H1 (cell line): ENCODE data around the gene CCDC117. TPM values are rescaled to one million over a fixed set of nuclear protein-coding genes. Genes with fewer than 3 reads are reported as not detected.

Source experiments
- CTCF ChIA-PET: fragments of 300-600 bp; sonication (Branson Sonifier 250); formaldehyde crosslinking; loops from one replicate; lab custom pipeline; 2021; ENCODE audit not compliant: partially characterized antibody; lab: Charles Lee
- POLR2A ChIA-PET: fragments of 300-600 bp; sonication (Branson Sonifier 250); formaldehyde crosslinking; loops from one replicate; lab custom pipeline; 2021; ENCODE audit warnings: inconsistent platforms; ENCODE audit not compliant: partially characterized antibody; lab: Charles Lee
- DNase-seq, 2 experiments: peaks; one replicate each; pipeline versions ENCODE4 v3.0.0 to v3.0.0-alpha.2; 2010 to 2022; ENCODE audit warnings: low spot score in 2 of 2, low read depth in 1 of 2, mixed read lengths in 1 of 2
- FAIRE-seq: peaks from 2 replicates; lab custom pipeline; 2011; peaks lifted over from hg19 to GRCh38; lab: Jason Lieb, UNC
- H2AFZ ChIP-seq: 2 replicates; pipeline ENCODE4 v1.8.1; 2012; ENCODE audit warnings: low read length, inconsistent platforms
- H2AK5ac ChIP-seq: 2 replicates; pipeline ENCODE4 v1.6.1; 2013; ENCODE audit warnings: low read depth, low read length
- H2BK120ac ChIP-seq: replicated peaks from 2 replicates; pipeline ENCODE3; 2013; ENCODE audit warnings: low read depth, low read length, inconsistent platforms
- H2BK12ac ChIP-seq: 2 replicates; pipeline ENCODE4 v1.6.1; 2013; ENCODE audit warnings: low read depth, low read length
- H2BK15ac ChIP-seq: 2 replicates; pipeline ENCODE4 v1.6.1; 2013; ENCODE audit warnings: low read length
- H2BK20ac ChIP-seq: 2 replicates; pipeline ENCODE4 v1.6.1; 2013; ENCODE audit warnings: low read length
- H2BK5ac ChIP-seq: 2 replicates; pipeline ENCODE4 v1.6.1; 2013; ENCODE audit warnings: low read depth, low read length
- H3K14ac ChIP-seq: 2 replicates; pipeline ENCODE4 v1.6.1; 2013; ENCODE audit warnings: inconsistent platforms; ENCODE audit not compliant: insufficient read length
- H3K18ac ChIP-seq: 2 replicates; pipeline ENCODE4 v1.6.1; 2013; ENCODE audit warnings: low read length; ENCODE audit errors: extremely low read depth
- H3K23ac ChIP-seq: 2 replicates; pipeline ENCODE4 v1.6.1; 2013; ENCODE audit warnings: inconsistent platforms; ENCODE audit not compliant: insufficient read length
- H3K23me2 ChIP-seq: 2 replicates; pipeline ENCODE4 v1.6.1; 2013; ENCODE audit warnings: low read depth, low read length
- H3K27ac ChIP-seq: 2 replicates; pipeline ENCODE4 v1.6.1; 2011; ENCODE audit warnings: low read depth, low read length, inconsistent platforms
- H3K27me3 ChIP-seq, 4 experiments: replicated peaks in 1 of 4; 1 replicate in 1 of 4; 2 replicates in 3 of 4; pipeline versions ENCODE4 v1.6.1 to v1.8.1; 2011 to 2013; ENCODE audit warnings: low read length in 3 of 4, mild to moderate bottlenecking in 3 of 4, inconsistent platforms in 2 of 4, mixed read lengths in 2 of 4, moderate library complexity in 1 of 4; ENCODE audit not compliant: control insufficient read depth in 3 of 4, insufficient read depth in 3 of 4; ENCODE audit errors: extremely low read depth in 1 of 4
- H3K36me3 ChIP-seq, 4 experiments: 2 replicates each; pipeline versions ENCODE4 v1.6.1 to v1.8.1; 2011 to 2013; ENCODE audit warnings: mild to moderate bottlenecking in 4 of 4, low read length in 3 of 4, moderate library complexity in 2 of 4, control low read depth in 1 of 4, inconsistent platforms in 1 of 4; ENCODE audit not compliant: insufficient read depth in 4 of 4, control insufficient read depth in 2 of 4
- H3K4ac ChIP-seq: replicated peaks from 2 replicates; pipeline ENCODE3; 2013; ENCODE audit warnings: low read length, low read depth, mixed read lengths, inconsistent platforms; ENCODE audit not compliant: insufficient read length
- H3K4me1 ChIP-seq, 4 experiments: replicated peaks in 1 of 4; 1 replicate in 1 of 4; 2 replicates in 3 of 4; pipeline versions ENCODE4 v1.6.1 to v1.8.1; 2011 to 2013; ENCODE audit warnings: low read length in 3 of 4, inconsistent platforms in 2 of 4, mixed read lengths in 1 of 4; ENCODE audit not compliant: insufficient read depth in 4 of 4, control insufficient read depth in 3 of 4
- H3K4me2 ChIP-seq, 2 experiments: 2 replicates each; pipeline versions ENCODE4 v1.6.1 to v1.8.1; 2011 to 2013; ENCODE audit warnings: low read depth in 2 of 2, low read length in 2 of 2, control low read depth in 1 of 2, inconsistent platforms in 1 of 2, mild to moderate bottlenecking in 1 of 2; ENCODE audit not compliant: insufficient read depth in 1 of 2
- H3K4me3 ChIP-seq, 4 experiments: fragments of 200-600, 300-600 bp in 1 of 4; sonication (generic), shearing (Covaris generic), sonication (Bioruptor Twin) in 1 of 4; 2 replicates each; pipeline versions ENCODE4 v1.5.1 to v1.8.1; 2011 to 2016; ENCODE audit warnings: low read length in 4 of 4, low read depth in 3 of 4, control low read depth in 2 of 4, inconsistent platforms in 2 of 4, mild to moderate bottlenecking in 2 of 4, mixed read lengths in 1 of 4, moderate library complexity in 1 of 4; ENCODE audit not compliant: insufficient read depth in 2 of 4; ENCODE audit errors: extremely low read depth in 1 of 4
- H3K56ac ChIP-seq: replicated peaks from 2 replicates; pipeline ENCODE3; 2013; ENCODE audit warnings: low read depth, mild to moderate bottlenecking, mixed read lengths, low read length, inconsistent platforms; ENCODE audit not compliant: insufficient read length
- H3K79me1 ChIP-seq: 2 replicates; pipeline ENCODE4 v1.6.1; 2013; ENCODE audit warnings: low read depth, low read length, control low read depth
- H3K79me2 ChIP-seq, 2 experiments: 2 replicates each; pipeline versions ENCODE4 v1.6.1 to v1.8.1; 2012 to 2013; ENCODE audit warnings: low read length in 2 of 2, mild to moderate bottlenecking in 2 of 2, inconsistent platforms in 1 of 2; ENCODE audit not compliant: insufficient read depth in 2 of 2, control insufficient read depth in 1 of 2
- H3K9ac ChIP-seq, 4 experiments: replicated peaks in 1 of 4; 1 replicate in 1 of 4; 2 replicates in 3 of 4; pipeline versions ENCODE4 v1.6.1 to v1.8.1; 2011 to 2013; ENCODE audit warnings: low read depth in 3 of 4, low read length in 3 of 4, control low read depth in 2 of 4, mild to moderate bottlenecking in 2 of 4, moderate library complexity in 2 of 4, inconsistent platforms in 1 of 4; ENCODE audit errors: extremely low read depth in 1 of 4
- H3K9me3 ChIP-seq, 2 experiments: 2 replicates each; pipeline versions ENCODE4 v1.6.1 to v1.8.1; 2012 to 2013; ENCODE audit warnings: mild to moderate bottlenecking in 2 of 2, moderate library complexity in 2 of 2, control low read depth in 1 of 2, inconsistent platforms in 1 of 2, low read depth in 1 of 2, low read length in 1 of 2, mixed read lengths in 1 of 2; ENCODE audit not compliant: insufficient read depth in 2 of 2
- H4K20me1 ChIP-seq, 2 experiments: replicated peaks in 1 of 2; 2 replicates each; pipeline versions ENCODE3 to v1.8.1; 2011 to 2013; ENCODE audit warnings: inconsistent platforms in 2 of 2, low read length in 2 of 2, mild to moderate bottlenecking in 1 of 2; ENCODE audit not compliant: insufficient read depth in 2 of 2, control insufficient read depth in 1 of 2
- H4K5ac ChIP-seq: 2 replicates; pipeline ENCODE4 v1.6.1; 2013; ENCODE audit warnings: low read length, low read depth, mixed read lengths, inconsistent platforms; ENCODE audit not compliant: insufficient read length
- H4K8ac ChIP-seq: 2 replicates; pipeline ENCODE4 v1.8.0; 2013; ENCODE audit warnings: mild to moderate bottlenecking, moderate library complexity, low read length, inconsistent platforms; ENCODE audit not compliant: insufficient read depth; ENCODE audit errors: extremely low read depth
- H4K91ac ChIP-seq: replicated peaks from 2 replicates; pipeline ENCODE3; 2013; ENCODE audit warnings: low read length, mixed read lengths, inconsistent platforms; ENCODE audit not compliant: insufficient read length
- BRCA1 ChIP-seq: IDR thresholded peaks from 2 replicates; pipeline ENCODE4 v1.6.1; 2012; ENCODE audit warnings: low read depth, low read length, improper control_type of control experiment
- CBX5 ChIP-seq: fragments of 300-800, 300-1000 bp; sonication (generic); IDR thresholded peaks from 2 replicates; pipeline ENCODE4 v1.7.1; 2016; ENCODE audit warnings: antibody characterized with exemption, low read length, low read depth
- CHD2 ChIP-seq: IDR thresholded peaks from 2 replicates; pipeline ENCODE4 v1.6.1; 2012; ENCODE audit warnings: low read length, improper control_type of control experiment
- EP300 ChIP-seq, 2 experiments: IDR thresholded peaks; 1 replicate in 1 of 2; 2 replicates in 1 of 2; pipeline ENCODE4 v1.6.1; 2011 to 2012; ENCODE audit warnings: low read depth in 2 of 2, low read length in 2 of 2, mild to moderate bottlenecking in 2 of 2, borderline replicate concordance in 1 of 2, inconsistent platforms in 1 of 2, moderate library complexity in 1 of 2
- JUN ChIP-seq: IDR thresholded peaks from 2 replicates; pipeline ENCODE4 v1.6.1; 2011; ENCODE audit warnings: low read depth, mild to moderate bottlenecking, improper control_type of control experiment, low read length
- POLR2A ChIP-seq, 2 experiments: IDR thresholded peaks; 1 replicate in 1 of 2; 2 replicates in 1 of 2; pipeline ENCODE4 v1.6.1; 2011; ENCODE audit warnings: low read depth in 2 of 2, low read length in 2 of 2, mild to moderate bottlenecking in 2 of 2; ENCODE audit errors: control extremely low read depth in 1 of 2
- RAD21 ChIP-seq, 2 experiments: IDR thresholded peaks in 1 of 2; conservative IDR thresholded peaks in 1 of 2; 2 replicates each; pipeline ENCODE4 v1.6.1; 2011; ENCODE audit warnings: low read depth in 2 of 2, low read length in 2 of 2, improper control_type of control experiment in 1 of 2, inconsistent platforms in 1 of 2, mild to moderate bottlenecking in 1 of 2, moderate library complexity in 1 of 2
- RFX5 ChIP-seq: IDR thresholded peaks from 2 replicates; pipeline ENCODE4 v1.6.1; 2011; ENCODE audit warnings: low read depth, low read length, improper control_type of control experiment, borderline replicate concordance
- SIRT6 ChIP-seq: IDR thresholded peaks from one replicate; pipeline ENCODE4 v1.7.1; 2012; ENCODE audit warnings: low read length, inconsistent platforms
- TAF7 ChIP-seq: optimal IDR thresholded peaks from 2 replicates; pipeline ENCODE3; 2011; ENCODE audit warnings: low read depth, mild to moderate bottlenecking, inconsistent platforms, low read length, moderate library complexity, borderline replicate concordance
- TBP ChIP-seq: IDR thresholded peaks from 2 replicates; pipeline ENCODE4 v1.6.1; 2011; ENCODE audit warnings: low read depth, low read length, improper control_type of control experiment
- WGBS, 2 experiments: shearing (Covaris generic) in 1 of 2; methylation state at CpG; one replicate each; pipeline versions ENCODE4 v1.1.6 to v1.1.7; 2013 to 2015; ENCODE audit warnings: low lambda C conversion rate in 2 of 2, mixed read lengths in 2 of 2, inconsistent platforms in 1 of 2, low coverage in 1 of 2, missing lambda C conversion rate in 1 of 2; ENCODE audit not compliant: insufficient replicate concordance in 2 of 2, insufficient coverage in 1 of 2, insufficient read length in 1 of 2; ENCODE audit errors: extremely low coverage in 1 of 2, missing lambda C conversion rate in 1 of 2; 5-methylcytosine and 5-hydroxymethylcytosine counted together
- polyA plus RNA-seq, 7 experiments: library from polyadenylated mRNA; depleted of rRNA in 3 of 7; stranded (reverse) in 5 of 7; unstranded in 2 of 7; fragments of >200 nt in 5 of 7; fragments of 200-250 nt in 2 of 7; gene quantifications; 1 replicate in 5 of 7; 2 replicates in 1 of 7; 4 replicates in 1 of 7; pipeline versions ENCODE4 v1.2.1 to v1.2.3, GENCODE V29; 2011 to 2013; ENCODE audit warnings: missing spikeins in 2 of 7, mixed read lengths in 2 of 7
- total RNA-seq: library from RNA; stranded (reverse); fragmentation: NEBNext Ultra II Directional; extraction: Animal tissue kit (Norgen Biotek cat#: 25700); gene quantifications from 2 replicates; pipeline ENCODE4 v1.2.1, GENCODE V29; 2021
- TF ChIP-seq, protein P1 (sequence below): IDR thresholded peaks from 2 replicates; pipeline ENCODE4 v1.6.1; 2012; ENCODE audit warnings: inconsistent platforms

CCDC117 gene
- total and polyA plus RNA-seq, 2 of the 8 experiments (the other 6 are each of a cell fraction or from before 2014, with no cell fraction given), result 9.1 to 43.1 TPM

DNA sequence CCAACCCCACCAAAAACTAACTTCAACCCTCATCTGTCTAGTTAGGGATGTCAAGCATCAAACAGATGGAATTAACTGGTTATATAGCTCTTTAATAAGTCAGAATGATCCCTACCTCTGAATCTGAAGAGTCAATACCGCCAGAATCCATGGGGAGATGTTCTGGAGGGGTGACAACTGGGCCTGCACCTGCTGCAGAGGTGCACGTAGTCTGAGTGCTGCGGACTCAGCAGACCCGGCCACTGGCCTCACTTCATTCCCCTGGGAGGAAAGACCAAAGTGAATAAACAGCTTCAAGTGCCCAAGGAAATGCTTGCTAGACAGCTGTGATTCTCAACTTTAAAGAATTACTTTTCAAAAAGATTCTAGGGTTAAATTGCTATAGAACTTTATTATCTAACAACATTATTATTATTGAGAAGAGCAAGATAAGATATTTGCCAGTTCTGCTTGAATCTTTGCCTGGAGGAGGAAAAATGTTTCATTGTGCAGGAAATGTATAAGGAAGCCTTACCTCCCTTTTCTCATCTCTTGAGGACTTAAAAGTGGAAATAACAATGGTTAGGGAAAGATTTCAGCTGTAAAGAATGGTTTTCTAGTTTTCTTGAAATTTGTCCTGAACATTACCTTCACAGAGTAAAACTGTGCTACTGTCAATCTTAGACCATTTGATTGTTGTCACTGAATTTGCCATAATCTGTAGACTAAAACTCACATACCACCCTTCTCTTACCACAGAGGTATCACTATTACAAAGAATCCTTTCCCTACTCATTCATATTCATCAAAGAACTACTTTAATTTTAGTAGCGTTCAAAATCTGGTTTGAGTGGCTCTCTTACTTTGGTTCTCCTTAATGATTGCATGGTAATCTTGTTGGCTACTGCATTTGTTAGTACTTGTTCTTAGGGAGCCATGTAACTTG is 23.7 kb downstream of the CCDC117 start:
- Histone ChIP-seq H3K79me1 (no peaks in the 10 kb centered on the region; the same call in none of the 2 replicates), H3K18ac (no peak overlapping the region), H4K91ac (no peak overlapping the region), H3K23ac (no peak overlapping the region), H3K23me2 (peaks cover 4% of the 10 kb centered on the region), H3K79me2 (peaks cover 10 to 34% of the 10 kb centered on the region in 2 experiments), H3K4ac (no peak overlapping the region), H3K4me3 (no peak overlapping the region), H3K56ac (no peak overlapping the region), H2AK5ac (no peak overlapping the region), H3K27ac (no peak overlapping the region), H3K36me3 (peaks cover 24 to 54% (median 40%) of the 10 kb centered on the region in 4 experiments), H3K4me1 (no peaks in the 10 kb centered on the region), H2BK15ac (no peak overlapping the region), H2AFZ (no peak overlapping the region), H3K9ac (no peak overlapping the region), H3K9me3 (no peaks in the 10 kb centered on the region), H2BK5ac (no peak overlapping the region), H2BK12ac (no peak overlapping the region), H4K8ac (no peak overlapping the region; the same call in 1 of the 2 replicates), H2BK20ac (no peak overlapping the region), H3K14ac (no peak overlapping the region), H3K4me2 (no peak overlapping the region), H4K5ac (no peak overlapping the region), H3K27me3 (no peaks in the 10 kb centered on the region), H2BK120ac (no peak overlapping the region), H4K20me1 (peaks cover 3 to 10% of the 10 kb centered on the region in 2 experiments)
- ChIA-PET POLR2A (interaction anchor here (1.0 to 10.0 kb wide), 11 partner anchors 9 to 62 kb away, joined by 3 to 100 read pairs (median 4); no protein-coding TSS in a partner anchor), CTCF (interaction anchor here (0.7 to 2.8 kb wide), 6 partner anchors 10 to 244 kb away, joined by 3 to 9 read pairs (median 4); no protein-coding TSS in a partner anchor)
- WGBS, 2 experiments, result 94% methylated on average over 5 of the region's 5 CpGs; no CpG with 5 or more reads in 1 of the 2 experiments
- DNase-seq (no peak), FAIRE-seq (no peak)
- TF ChIP-seq POLR2A (IDR thresholded peaks at IDR 0.05; ENCODE audit: control extremely low read depth in 1 of 2, low read depth in 2 of 2, low read length in 2 of 2), result no peak
- TF ChIP-seq TBP, result no peak
- no peak for TF ChIP-seq CBX5
- no peak for TF ChIP-seq EP300 (IDR thresholded peaks at IDR 0.05; ENCODE audit: borderline replicate concordance in 1 of 2, low read depth in 2 of 2, low read length in 2 of 2)
- TF ChIP-seq, protein P1, sequence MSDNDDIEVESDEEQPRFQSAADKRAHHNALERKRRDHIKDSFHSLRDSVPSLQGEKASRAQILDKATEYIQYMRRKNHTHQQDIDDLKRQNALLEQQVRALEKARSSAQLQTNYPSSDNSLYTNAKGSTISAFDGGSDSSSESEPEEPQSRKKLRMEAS, result no peak
- TF ChIP-seq RFX5, result no peak
- TF ChIP-seq BRCA1, result no peak
- no peak for TF ChIP-seq TAF7
- no peak for TF ChIP-seq SIRT6
- TF ChIP-seq RAD21 (IDR thresholded peaks at IDR 0.05 in 1 of 2, conservative IDR thresholded peaks at IDR 0.05 in 1 of 2; ENCODE audit: low read depth in 2 of 2, low read length in 2 of 2), result no peak
- no peak for TF ChIP-seq CHD2
- no peak for TF ChIP-seq JUN
